HepG2 (cell line): ENCODE results near the gene FAF2. TPM values are rescaled to one million over a fixed set of nuclear protein-coding genes. Genes with fewer than 3 reads are reported as not detected.
A peak's percentile ranks its signal among the peaks of the same experiment; 100 is the strongest.

Source experiments
- ARID2 ChIP-seq: sonication (generic); formaldehyde crosslinking; IDR thresholded peaks from 2 replicates; pipeline ENCODE4 v1.8.1; 2022; ENCODE audit warnings: mild to moderate bottlenecking, missing genetic modification reagents, borderline replicate concordance
- BORCS8-MEF2B ChIP-seq: sonication (generic); formaldehyde crosslinking; IDR thresholded peaks from 2 replicates; pipeline ENCODE4 v1.8.0; 2022; ENCODE audit warnings: mild to moderate bottlenecking, missing genetic modification reagents
- CBFB ChIP-seq: sonication (generic); formaldehyde crosslinking; IDR thresholded peaks from 2 replicates; pipeline ENCODE4 v1.4.0; 2020; ENCODE audit warnings: missing genetic modification reagents
- FOSL1 ChIP-seq: sonication (generic); formaldehyde crosslinking; IDR thresholded peaks from 2 replicates; pipeline ENCODE4 v1.9.0; 2021; ENCODE audit warnings: missing genetic modification reagents, borderline replicate concordance
- FOXA3 ChIP-seq: IDR thresholded peaks from 2 replicates; pipeline ENCODE4 v1.6.1; 2016; ENCODE audit warnings: missing genetic modification reagents, missing compliant biosample characterization
- IKZF4 ChIP-seq: sonication (generic); formaldehyde crosslinking; IDR thresholded peaks from 2 replicates; pipeline ENCODE4 v1.5.1; 2020; ENCODE audit warnings: borderline replicate concordance, mild to moderate bottlenecking, low read depth, missing genetic modification reagents; ENCODE audit errors: not compliant biosample characterization
- MLLT10 ChIP-seq: sonication (generic); formaldehyde crosslinking; IDR thresholded peaks from 2 replicates; pipeline ENCODE4 v1.4.0; 2020; ENCODE audit warnings: missing genetic modification reagents
- PRMT3 ChIP-seq: sonication (generic); formaldehyde crosslinking; IDR thresholded peaks from 2 replicates; pipeline ENCODE4 v1.8.1; 2022; ENCODE audit warnings: low read depth, mild to moderate bottlenecking, moderate library complexity, missing genetic modification reagents, borderline replicate concordance
- RARA ChIP-seq: IDR thresholded peaks from 2 replicates; pipeline ENCODE4 v1.6.1; 2016; ENCODE audit warnings: missing genetic modification reagents, missing compliant biosample characterization
- SETDB1 ChIP-seq: sonication (generic); formaldehyde crosslinking; IDR thresholded peaks from 2 replicates; pipeline ENCODE4 v1.5.1; 2020; ENCODE audit warnings: missing genetic modification reagents, mild to moderate bottlenecking, borderline replicate concordance
- SIX4 ChIP-seq: sonication (generic); formaldehyde crosslinking; IDR thresholded peaks from 2 replicates; pipeline ENCODE4 v1.4.0; 2020; ENCODE audit warnings: missing genetic modification reagents
- SKI ChIP-seq: fragments of 450-650 bp; IDR thresholded peaks from one replicate; pipeline ENCODE4 v1.6.1; 2018; ENCODE audit warnings: mild to moderate bottlenecking; ENCODE audit not compliant: partially characterized antibody
- SRSF9 ChIP-seq: fragments of 200-400 bp; formaldehyde crosslinking; IDR thresholded peaks from 2 replicates; pipeline ENCODE4 v1.6.1; 2018; ENCODE audit warnings: borderline replicate concordance, mild to moderate bottlenecking, low read depth, low read length; ENCODE audit not compliant: insufficient read depth, poor library complexity, severe bottlenecking
- TSC22D2 ChIP-seq: sonication (generic); formaldehyde crosslinking; IDR thresholded peaks from 2 replicates; pipeline ENCODE4 v1.5.1; 2020; ENCODE audit warnings: missing genetic modification reagents, mild to moderate bottlenecking, borderline replicate concordance
- ZBTB43 ChIP-seq: sonication (generic); formaldehyde crosslinking; conservative IDR thresholded peaks from 2 replicates; pipeline ENCODE4 v1.4.0; 2020; ENCODE audit warnings: missing genetic modification reagents
- ZBTB44 ChIP-seq: sonication (generic); formaldehyde crosslinking; IDR thresholded peaks from 2 replicates; pipeline ENCODE4 v1.4.0; 2020; ENCODE audit warnings: missing genetic modification reagents
- ZNF121 ChIP-seq: sonication (generic); formaldehyde crosslinking; IDR thresholded peaks from 2 replicates; pipeline ENCODE4 v1.5.0; 2020; ENCODE audit warnings: mild to moderate bottlenecking, missing genetic modification reagents
- ZNF225 ChIP-seq: sonication (generic); formaldehyde crosslinking; IDR thresholded peaks from 2 replicates; pipeline ENCODE4 v1.4.0; 2020; ENCODE audit warnings: mild to moderate bottlenecking, missing genetic modification reagents
- ZNF264 ChIP-seq: sonication (generic); formaldehyde crosslinking; IDR thresholded peaks from 2 replicates; pipeline ENCODE4 v1.4.0; 2020; ENCODE audit warnings: missing genetic modification reagents
- ZNF331 ChIP-seq: sonication (generic); formaldehyde crosslinking; IDR thresholded peaks from 2 replicates; pipeline ENCODE4 v1.4.0; 2020; ENCODE audit warnings: missing genetic modification reagents
- ZNF564 ChIP-seq: sonication (generic); formaldehyde crosslinking; IDR thresholded peaks from 2 replicates; pipeline ENCODE4 v1.8.1; 2023; ENCODE audit warnings: mild to moderate bottlenecking, missing genetic modification reagents
- ZNF660 ChIP-seq: sonication (generic); formaldehyde crosslinking; IDR thresholded peaks from 2 replicates; pipeline ENCODE4 v1.5.1; 2020; ENCODE audit warnings: mild to moderate bottlenecking, low read depth, missing genetic modification reagents, borderline replicate concordance
- ZNF83 ChIP-seq: sonication (generic); formaldehyde crosslinking; IDR thresholded peaks from 2 replicates; pipeline ENCODE4 v1.4.0; 2020; ENCODE audit warnings: missing genetic modification reagents, mild to moderate bottlenecking, borderline replicate concordance
- polyA plus RNA-seq, 8 experiments: library from polyadenylated mRNA; depleted of rRNA in 3 of 8; stranded (reverse) in 7 of 8; unstranded in 1 of 8; fragments of >200 nt; fragmentation: Illumina TruSeq in 4 of 8; extraction: Trizol in 4 of 8; gene quantifications; 2 replicates each; pipeline versions ENCODE4 v1.2.1 to v1.2.3, GENCODE V29; 2011 to 2016; ENCODE audit warnings: low read depth in 4 of 8, missing spikeins in 1 of 8, mixed read lengths in 1 of 8; ENCODE audit not compliant: insufficient read depth in 1 of 8
- total RNA-seq, 5 experiments: library from RNA; depleted of rRNA; stranded (reverse); fragments of >200 nt; fragmentation: Illumina TruSeq; extraction: Trizol; gene quantifications; 2 replicates each; pipeline ENCODE4 v1.2.3, GENCODE V29; 2016; ENCODE audit warnings: low read depth in 1 of 5
- TF ChIP-seq, protein P1 (sequence below): IDR thresholded peaks from 2 replicates; pipeline ENCODE4 v1.6.1; 2016; ENCODE audit warnings: control low read depth
- TF ChIP-seq, protein P2 (sequence below): sonication (generic); formaldehyde crosslinking; conservative IDR thresholded peaks from 2 replicates; pipeline ENCODE4 v1.4.0; 2020; ENCODE audit warnings: missing genetic modification reagents

Gene FAF2
- total and polyA plus RNA-seq, 2 of the 13 experiments (the other 11 are each of a cell fraction or from before 2014, with no cell fraction given): 27.8 to 34.3 TPM

- TF ChIP-seq ZNF121 (CRISPR knock-in tag) (0 out of 2 replicates have a peak, but pooled peaks have one; percentile 46), ZNF83 (CRISPR knock-in tag) (no peak), SIX4 (CRISPR knock-in tag) (no peak; the same call in 1 of the 2 replicates), SETDB1 (CRISPR knock-in tag) (no peak), ARID2 (CRISPR knock-in tag) (no peak), PRMT3 (CRISPR knock-in tag) (peak; percentile 25; the same call in 1 of the 2 replicates), SKI (peak; percentile 83), SRSF9 (no peak), BORCS8-MEF2B (CRISPR knock-in tag) (no peak), ZBTB44 (CRISPR knock-in tag) (no peak), ZNF264 (no peak), ZNF660 (CRISPR knock-in tag) (no peak), FOXA3 (CRISPR knock-in tag) (peak; percentile 43), IKZF4 (CRISPR knock-in tag) (no peak), ZNF331 (peak; percentile 88), RARA (no peak; the same call in 1 of the 2 replicates), MLLT10 (CRISPR knock-in tag) (no peak), FOSL1 (CRISPR knock-in tag) (no peak), ZBTB43 (CRISPR knock-in tag) (0 out of 2 replicates have a peak, but pooled peaks have one; percentile 50), CBFB (CRISPR knock-in tag) (peak; percentile 36; the same call in 1 of the 2 replicates), ZNF225 (CRISPR knock-in tag) (no peak), TSC22D2 (CRISPR knock-in tag) (no peak; the same call in 1 of the 2 replicates), ZNF564 (CRISPR knock-in tag) (peak; percentile 73; the same call in 1 of the 2 replicates)
- TF ChIP-seq, protein P1, sequence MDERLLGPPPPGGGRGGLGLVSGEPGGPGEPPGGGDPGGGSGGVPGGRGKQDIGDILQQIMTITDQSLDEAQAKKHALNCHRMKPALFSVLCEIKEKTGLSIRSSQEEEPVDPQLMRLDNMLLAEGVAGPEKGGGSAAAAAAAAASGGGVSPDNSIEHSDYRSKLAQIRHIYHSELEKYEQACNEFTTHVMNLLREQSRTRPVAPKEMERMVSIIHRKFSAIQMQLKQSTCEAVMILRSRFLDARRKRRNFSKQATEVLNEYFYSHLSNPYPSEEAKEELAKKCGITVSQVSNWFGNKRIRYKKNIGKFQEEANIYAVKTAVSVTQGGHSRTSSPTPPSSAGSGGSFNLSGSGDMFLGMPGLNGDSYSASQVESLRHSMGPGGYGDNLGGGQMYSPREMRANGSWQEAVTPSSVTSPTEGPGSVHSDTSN (CRISPR knock-in tag): no peak
- TF ChIP-seq, protein P2, sequence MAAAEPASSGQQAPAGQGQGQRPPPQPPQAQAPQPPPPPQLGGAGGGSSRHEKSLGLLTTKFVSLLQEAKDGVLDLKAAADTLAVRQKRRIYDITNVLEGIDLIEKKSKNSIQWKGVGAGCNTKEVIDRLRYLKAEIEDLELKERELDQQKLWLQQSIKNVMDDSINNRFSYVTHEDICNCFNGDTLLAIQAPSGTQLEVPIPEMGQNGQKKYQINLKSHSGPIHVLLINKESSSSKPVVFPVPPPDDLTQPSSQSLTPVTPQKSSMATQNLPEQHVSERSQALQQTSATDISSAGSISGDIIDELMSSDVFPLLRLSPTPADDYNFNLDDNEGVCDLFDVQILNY (CRISPR knock-in tag): no peak; the same call in 1 of the 2 replicates
These were observed 31.9 kb upstream of the FAF2 start, which contains the start of gene CLTB (continued) for GRCh38 chr5:176415952-176416924.
